OCI-LY1 (cell line): ENCODE results near the gene CINP.

ENCODE experiments used
- H2AFZ ChIP-seq: fragments of 200-600 bp; sonication (generic), shearing (Covaris generic); 2 replicates; pipeline ENCODE4 v1.6.0; 2014; ENCODE audit warnings: antibody characterized with exemption, mild to moderate bottlenecking, low read length
- H3F3A ChIP-seq: fragments of 200-600 bp; sonication (generic), shearing (Covaris generic); 2 replicates; pipeline ENCODE4 v1.6.0; 2014; ENCODE audit warnings: mild to moderate bottlenecking, antibody characterized with exemption, low read length, moderate library complexity; ENCODE audit not compliant: insufficient read depth
- H3K27ac ChIP-seq: fragments of 200-600 bp; sonication (generic); 2 replicates; pipeline ENCODE4 v1.5.1; 2014; ENCODE audit warnings: low read length, mixed run types, mild to moderate bottlenecking, low read depth; ENCODE audit not compliant: poor library complexity, severe bottlenecking
- H3K27me3 ChIP-seq: fragments of 200-600 bp; sonication (generic); 2 replicates; pipeline ENCODE4 v1.6.0; 2014; ENCODE audit warnings: antibody characterized with exemption, mild to moderate bottlenecking, low read length, moderate library complexity; ENCODE audit not compliant: insufficient read depth
- H3K36me3 ChIP-seq: fragments of 200-600 bp; sonication (generic); 2 replicates; pipeline ENCODE4 v1.6.1; 2014; ENCODE audit warnings: mild to moderate bottlenecking, antibody characterized with exemption, low read length, moderate library complexity, mixed read lengths; ENCODE audit not compliant: insufficient read depth
- H3K4me1 ChIP-seq: fragments of 200-600 bp; sonication (generic); 2 replicates; pipeline ENCODE4 v1.5.1; 2014; ENCODE audit warnings: mild to moderate bottlenecking, low read length, moderate library complexity; ENCODE audit not compliant: insufficient read depth, severe bottlenecking
- H3K4me2 ChIP-seq: fragments of 200-600 bp; sonication (generic), shearing (Covaris generic); 2 replicates; pipeline ENCODE4 v1.6.1; 2014; ENCODE audit warnings: low read length
- H3K4me3 ChIP-seq: fragments of 200-600 bp; sonication (generic); 2 replicates; pipeline ENCODE4 v1.5.1; 2014; ENCODE audit warnings: low read length, low read depth, mild to moderate bottlenecking, mixed read lengths; ENCODE audit not compliant: poor library complexity, severe bottlenecking
- H3K79me2 ChIP-seq: fragments of 200-600 bp; shearing (Covaris generic); 2 replicates; pipeline ENCODE4 v1.6.1; 2016; ENCODE audit warnings: mixed run types, low read length, mixed read lengths; ENCODE audit not compliant: insufficient read depth
- H3K9ac ChIP-seq: fragments of 200-600 bp; sonication (generic), shearing (Covaris generic); 2 replicates; pipeline ENCODE4 v1.6.1; 2014; ENCODE audit warnings: mild to moderate bottlenecking, low read length, mixed read lengths
- H3K9me2 ChIP-seq: fragments of 200-600 bp; sonication (generic), shearing (Covaris generic); 2 replicates; pipeline ENCODE4 v1.6.1; 2014; ENCODE audit warnings: low read depth, mild to moderate bottlenecking, low read length, mixed read lengths
- H3K9me3 ChIP-seq: fragments of 200-600 bp; shearing (Covaris generic); 2 replicates; pipeline ENCODE4 v1.6.1; 2014; ENCODE audit warnings: low read length, mixed read lengths
- H4K20me1 ChIP-seq: fragments of 200-600 bp; sonication (generic), shearing (Covaris generic); 2 replicates; pipeline ENCODE4 v1.6.0; 2016; ENCODE audit warnings: mild to moderate bottlenecking, low read length; ENCODE audit not compliant: insufficient read depth
- EZH2 ChIP-seq: fragments of 200-600 bp; sonication (generic), shearing (Covaris generic); IDR thresholded peaks from 2 replicates; pipeline ENCODE4 v1.8.0; 2017; ENCODE audit warnings: borderline replicate concordance, mixed run types, mild to moderate bottlenecking, antibody characterized with exemption, low read length, moderate library complexity, mixed read lengths
- TF ChIP-seq, protein P1 (sequence below): fragments of 200-600 bp; sonication (generic), shearing (Covaris generic); IDR thresholded peaks from 2 replicates; pipeline ENCODE4 v1.5.1; 2017; ENCODE audit warnings: mild to moderate bottlenecking, antibody characterized with exemption, low read length, moderate library complexity, mixed read lengths

The CINP gene

DNA sequence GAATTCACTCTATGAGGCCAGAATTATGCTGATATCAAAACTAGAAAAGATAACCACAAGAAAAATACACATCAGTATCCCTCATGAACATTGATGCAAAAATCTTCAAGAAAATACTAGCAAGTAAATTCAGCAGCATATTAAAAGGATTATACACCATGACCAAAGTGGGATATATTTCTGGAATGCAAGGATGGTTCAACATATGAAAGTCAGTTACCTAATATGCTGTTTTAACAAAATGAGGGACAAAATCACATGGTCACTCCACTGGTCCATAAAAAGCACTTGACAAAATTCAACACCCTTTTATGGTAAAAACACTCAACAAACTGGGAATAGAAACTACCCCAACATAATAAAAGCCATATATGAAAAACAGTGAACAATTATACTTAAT is 40.3 kb upstream of the CINP start:
- TF ChIP-seq, protein P1, sequence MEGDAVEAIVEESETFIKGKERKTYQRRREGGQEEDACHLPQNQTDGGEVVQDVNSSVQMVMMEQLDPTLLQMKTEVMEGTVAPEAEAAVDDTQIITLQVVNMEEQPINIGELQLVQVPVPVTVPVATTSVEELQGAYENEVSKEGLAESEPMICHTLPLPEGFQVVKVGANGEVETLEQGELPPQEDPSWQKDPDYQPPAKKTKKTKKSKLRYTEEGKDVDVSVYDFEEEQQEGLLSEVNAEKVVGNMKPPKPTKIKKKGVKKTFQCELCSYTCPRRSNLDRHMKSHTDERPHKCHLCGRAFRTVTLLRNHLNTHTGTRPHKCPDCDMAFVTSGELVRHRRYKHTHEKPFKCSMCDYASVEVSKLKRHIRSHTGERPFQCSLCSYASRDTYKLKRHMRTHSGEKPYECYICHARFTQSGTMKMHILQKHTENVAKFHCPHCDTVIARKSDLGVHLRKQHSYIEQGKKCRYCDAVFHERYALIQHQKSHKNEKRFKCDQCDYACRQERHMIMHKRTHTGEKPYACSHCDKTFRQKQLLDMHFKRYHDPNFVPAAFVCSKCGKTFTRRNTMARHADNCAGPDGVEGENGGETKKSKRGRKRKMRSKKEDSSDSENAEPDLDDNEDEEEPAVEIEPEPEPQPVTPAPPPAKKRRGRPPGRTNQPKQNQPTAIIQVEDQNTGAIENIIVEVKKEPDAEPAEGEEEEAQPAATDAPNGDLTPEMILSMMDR: no peak
- TF ChIP-seq EZH2: no peak
- Histone ChIP-seq H3K4me1 (no peaks in the 10 kb centered on the region), H3K79me2 (no peaks in the 10 kb centered on the region), H4K20me1 (no peaks in the 10 kb centered on the region), H3K4me2 (no peak overlapping the region), H3K9ac (no peak overlapping the region), H3K9me3 (0 out of 2 replicates have a peak, but pooled peaks cover 3% of the 10 kb centered on the region), H3K4me3 (no peak overlapping the region), H3K27me3 (no peaks in the 10 kb centered on the region), H3K9me2 (no peaks in the 10 kb centered on the region), H3F3A (no peaks in the 10 kb centered on the region), H3K27ac (no peak overlapping the region), H2AFZ (no peak overlapping the region), H3K36me3 (no peaks in the 10 kb centered on the region)

DNA sequence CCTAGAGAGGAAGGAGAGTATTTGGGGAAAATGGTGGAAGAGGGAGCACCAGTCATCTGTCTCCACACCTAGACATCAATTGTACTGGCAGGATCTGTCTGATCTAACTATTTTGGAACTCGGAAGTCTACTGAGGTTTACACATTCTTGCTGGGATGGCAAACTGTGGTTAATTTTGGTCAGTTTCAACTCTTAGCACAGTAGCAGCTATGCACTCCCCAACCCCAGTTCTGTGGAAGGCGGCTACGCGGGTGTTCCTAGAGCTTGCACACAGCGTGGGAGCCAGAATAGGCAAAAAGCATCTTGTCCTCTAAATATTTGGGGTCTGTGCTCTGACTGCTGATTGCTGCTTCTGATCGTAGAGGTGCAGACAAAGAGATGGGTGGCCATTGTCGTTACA is 33.8 kb upstream of the CINP start:
- H3K27me3 ChIP-seq: no peaks in the 10 kb centered on the region
- H3K79me2 ChIP-seq: no peaks in the 10 kb centered on the region
- no peak for TF ChIP-seq EZH2
- TF ChIP-seq, protein P1: no peak
- no peak overlapping the region for H3K9ac ChIP-seq
- no peak overlapping the region for H3K4me3 ChIP-seq
- no peaks in the 10 kb centered on the region for H3K9me3 ChIP-seq
- no peak overlapping the region for H2AFZ ChIP-seq
- H3K4me2 ChIP-seq: no peak overlapping the region
- H3K9me2 ChIP-seq: no peaks in the 10 kb centered on the region
- H4K20me1 ChIP-seq: no peaks in the 10 kb centered on the region
- no peaks in the 10 kb centered on the region for H3K4me1 ChIP-seq
- H3K27ac ChIP-seq: no peak overlapping the region
- no peaks in the 10 kb centered on the region for H3F3A ChIP-seq
- no peaks in the 10 kb centered on the region for H3K36me3 ChIP-seq

DNA sequence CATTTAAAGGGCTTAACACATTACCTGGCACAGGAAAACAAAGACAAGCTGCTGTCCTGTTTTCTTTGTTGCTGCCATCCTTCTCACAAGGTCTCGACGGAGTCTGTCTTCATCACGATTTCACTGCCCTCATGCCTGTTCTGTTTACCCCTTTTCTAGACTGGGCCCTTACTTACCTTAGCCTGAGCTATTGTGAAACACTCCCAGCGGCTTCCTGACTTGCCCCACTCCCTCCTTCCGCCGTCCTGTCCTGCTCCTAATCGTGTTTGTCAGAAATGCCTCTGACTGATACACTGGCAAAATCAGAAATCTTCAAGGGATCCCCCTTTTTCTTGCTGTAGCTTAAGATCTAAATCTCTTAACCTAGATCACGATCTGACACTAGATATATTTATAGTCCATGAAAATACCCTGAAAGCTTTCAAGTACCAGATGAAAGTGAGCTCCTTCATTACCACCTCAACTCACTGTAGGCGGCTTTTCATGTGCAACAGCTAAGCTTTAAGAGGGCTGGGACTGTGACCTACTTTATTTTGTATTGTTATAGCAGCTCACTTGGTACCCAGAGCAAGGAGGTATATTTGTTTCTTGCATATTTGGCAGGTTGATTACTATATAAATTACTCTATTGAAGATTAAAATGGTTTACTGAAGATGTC is 32.2 kb upstream of the CINP start:
- Histone ChIP-seq H3K9me2 (no peaks in the 10 kb centered on the region), H4K20me1 (no peaks in the 10 kb centered on the region), H3K27me3 (no peaks in the 10 kb centered on the region), H3K9ac (no peak overlapping the region), H3K4me3 (no peak overlapping the region), H3K79me2 (no peaks in the 10 kb centered on the region), H2AFZ (no peak overlapping the region), H3K36me3 (no peaks in the 10 kb centered on the region), H3K4me1 (no peaks in the 10 kb centered on the region), H3K4me2 (no peak overlapping the region), H3K9me3 (no peaks in the 10 kb centered on the region), H3F3A (no peaks in the 10 kb centered on the region), H3K27ac (no peak overlapping the region)
- TF ChIP-seq EZH2: no peak
- TF ChIP-seq, protein P1: no peak
